ENCODE results near the gene PDCD10. TPM values are rescaled to one million over a fixed set of nuclear protein-coding genes. Genes with fewer than 3 reads are reported as not detected.

Gene PDCD10
- 47.8 and 50.1 TPM in 2 replicates for total RNA-seq
- polyA plus RNA-seq: 17.0 and 21.3 TPM in 2 replicates
- 40.9 and 42.9 TPM in 2 replicates for polyA plus RNA-seq (2011; cell fraction: cytosol; rRNA removed)
- 24.0 and 32.0 TPM in 2 replicates for polyA plus RNA-seq (2011; cell fraction: nucleus; rRNA removed)
- polyA plus RNA-seq (2012): 37.6 and 61.1 TPM in 2 replicates
- polyA minus RNA-seq: 15.1 and 15.9 TPM in 2 replicates
- polyA minus RNA-seq (2011; cell fraction: cytosol; rRNA and poly(A)+ RNA removed): 25.1 TPM
- polyA minus RNA-seq (2011; cell fraction: nucleus; rRNA and poly(A)+ RNA removed): 28.4 and 36.2 TPM in 2 replicates
- percentile 91 among the genes with signal in this experiment for Bru-seq, nascent RNA
- percentile 75 among the genes with signal in this experiment for BruChase-seq, experiment 1, labeled RNA remaining after a 6-hour chase
- percentile 85 among the genes with signal in this experiment for BruChase-seq, experiment 2, labeled RNA remaining after a 2-hour chase
- long read RNA-seq, transcript PDCD10-208 (9 exons, 1,360 nt): minor isoform, 39 of 188 reads
- long read RNA-seq, transcript PDCD10-218 (8 exons, 1,276 nt): major isoform, 127 of 188 reads
- long read RNA-seq, partial matches to known transcripts: 5 of 188 reads
- long read RNA-seq, other reads (novel, unspliced or antisense): 14 of 188 reads

DNA sequence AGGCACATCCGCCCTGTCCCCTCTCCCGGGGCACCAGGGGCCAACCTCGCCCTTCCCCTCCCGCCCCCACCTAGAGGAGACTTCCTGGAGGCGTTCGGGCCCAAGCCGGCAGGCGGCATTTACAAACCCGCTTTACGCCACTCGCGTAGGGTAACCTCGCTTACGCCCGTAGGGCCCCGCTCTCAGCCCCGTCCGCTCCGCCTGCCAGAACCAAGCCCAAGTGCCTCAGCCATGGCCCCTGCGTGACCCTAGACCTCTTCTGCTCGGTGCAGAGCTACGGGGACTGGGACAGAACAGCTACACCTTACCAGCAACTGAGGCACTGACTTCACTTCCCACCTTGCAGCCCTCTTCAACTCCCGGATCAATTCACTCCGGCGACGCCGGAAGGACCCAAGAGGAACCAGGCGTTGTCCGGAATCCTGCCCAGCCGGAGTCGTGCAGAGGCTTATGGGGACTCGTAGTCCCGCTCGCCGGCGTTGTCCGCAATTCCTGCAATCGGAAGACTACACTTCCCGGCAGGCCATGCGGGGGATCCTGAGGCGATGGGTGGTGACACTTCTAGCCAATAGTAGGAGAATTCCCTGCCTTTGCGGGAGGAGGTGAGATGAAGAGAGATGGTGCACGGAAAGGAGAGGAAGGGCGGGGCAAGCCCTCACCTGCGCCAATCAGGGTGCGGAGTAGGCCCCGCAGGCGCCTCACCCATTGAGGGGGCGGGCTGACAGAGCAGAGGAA is at the start of gene PDCD10:
Gene PDCD10 (minus strand): TSS at position 395 of the 735 bp plus-strand sequence. CDS start 14,735 bp downstream, outside the sequence.
- H3K36me3 ChIP-seq (ENCODE audit: control insufficient read depth in 2 of 2, extremely low read depth in 1 of 2, insufficient read depth in 2 of 2, low read length in 2 of 2): no peaks in the 10 kb centered on the region
- H4K20me1 ChIP-seq (replicated peaks; ENCODE audit: control insufficient read depth, extremely low read depth, insufficient read depth, low read length): peaks cover 2% of the 10 kb centered on the region
- peaks cover 48% of the 10 kb centered on the region for H3K79me2 ChIP-seq (ENCODE audit: control insufficient read depth, insufficient read depth, low read length)
- ChIA-PET CTCF (interaction anchor here (1.2 to 2.8 kb wide), 3 partner anchors 9 to 354 kb away, joined by 4 to 11 read pairs (median 4); partner anchors contain the start of gene ZBBX), POLR2A (no interaction called here)
- H3K9me3 ChIP-seq (replicated peaks; ENCODE audit: control insufficient read depth, insufficient read depth, low read length): no peaks in the 10 kb centered on the region
- dilution Hi-C loops (cut with MboI; ENCODE audit: extremely low pct_ligation_motif_present, low sequenced_read_pairs) (no loop called here), intact Hi-C loops (cut with micrococcal nuclease) (loop anchor here (5.0 kb wide), 2 partner anchors 313 to 363 kb away; partner anchors contain the start of gene GOLIM4)
- no peaks in the 10 kb centered on the region for H3K9me1 ChIP-seq (replicated peaks; ENCODE audit: control insufficient read depth, extremely low read depth, insufficient read depth, low read length)
- DNase-seq (ENCODE audit: low read depth, low spot score) (peak; percentile 97), FAIRE-seq (peak; percentile 95)
- TF ChIP-seq, protein P1, sequence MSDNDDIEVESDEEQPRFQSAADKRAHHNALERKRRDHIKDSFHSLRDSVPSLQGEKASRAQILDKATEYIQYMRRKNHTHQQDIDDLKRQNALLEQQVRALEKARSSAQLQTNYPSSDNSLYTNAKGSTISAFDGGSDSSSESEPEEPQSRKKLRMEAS (IDR thresholded peaks at IDR 0.05; ENCODE audit: insufficient read depth, insufficient read length): no peak
- no peak for TF ChIP-seq EZH2 (IDR thresholded peaks at IDR 0.05; ENCODE audit: borderline replicate concordance, low read depth, low read length, severe bottlenecking)
- peak; percentile 65 for TF ChIP-seq POLR2A (IDR thresholded peaks at IDR 0.05; ENCODE audit: low read depth, low read length)
- peak; percentile 42 for TF ChIP-seq POLR2AphosphoS5 (IDR thresholded peaks at IDR 0.05; ENCODE audit: insufficient read depth, low read depth, low read length)
- TF ChIP-seq CTCF (IDR thresholded peaks at IDR 0.05; ENCODE audit: extremely low read depth in 1 of 2, insufficient read depth in 1 of 2, low read depth in 1 of 2, low read length in 2 of 2): peak in 1 of 2 donors; percentile 8
- no peak for TF ChIP-seq FOS (IDR thresholded peaks at IDR 0.05; ENCODE audit: borderline replicate concordance, insufficient read depth, low read length)
- TF ChIP-seq MYC (IDR thresholded peaks at IDR 0.05; ENCODE audit: low read depth, low read length): no peak
- TF ChIP-seq GATA2 (IDR thresholded peaks at IDR 0.05; ENCODE audit: insufficient read depth, insufficient read length, low read depth, low read length): no peak
- no peak for TF ChIP-seq JUN (IDR thresholded peaks at IDR 0.05; ENCODE audit: borderline replicate concordance, insufficient read depth, insufficient read length, low read depth)
- H3K27me3 ChIP-seq (ENCODE audit: control insufficient read depth in 2 of 2, insufficient read depth in 2 of 2, low read length in 2 of 2): peaks cover 0 to 9% of the 10 kb centered on the region in 2 experiments
- H2AFZ ChIP-seq (ENCODE audit: low read depth, low read length): peak within 1 kb of the TSS; percentile 95
- H3K4me1 ChIP-seq (ENCODE audit: control insufficient read depth, extremely low read depth, insufficient read depth, low read length): peaks cover 10% of the 10 kb centered on the region
- no TSS peak for BruUV-seq (replicated peaks)
- peak within 1 kb of the TSS; percentile 48 for H3K9ac ChIP-seq (replicated peaks; ENCODE audit: extremely low read depth, insufficient read depth, low read length)
- peak within 1 kb of the TSS; percentile 85 for H3K4me2 ChIP-seq (ENCODE audit: insufficient read depth, low read length)
- peak within 1 kb of the TSS; percentile 21 for H3K27ac ChIP-seq (ENCODE audit: insufficient read depth, low read depth, low read length)
- peak within 1 kb of the TSS; percentile 48 to 66 (median 61) for H3K4me3 ChIP-seq (replicated peaks in 1 of 3; ENCODE audit: insufficient read depth in 1 of 3, low read depth in 1 of 3, low read length in 3 of 3)

All from endothelial cell of umbilical vein (primary cell).